ENCODE data around the gene CCDC102A.

Gene CCDC102A

DNA sequence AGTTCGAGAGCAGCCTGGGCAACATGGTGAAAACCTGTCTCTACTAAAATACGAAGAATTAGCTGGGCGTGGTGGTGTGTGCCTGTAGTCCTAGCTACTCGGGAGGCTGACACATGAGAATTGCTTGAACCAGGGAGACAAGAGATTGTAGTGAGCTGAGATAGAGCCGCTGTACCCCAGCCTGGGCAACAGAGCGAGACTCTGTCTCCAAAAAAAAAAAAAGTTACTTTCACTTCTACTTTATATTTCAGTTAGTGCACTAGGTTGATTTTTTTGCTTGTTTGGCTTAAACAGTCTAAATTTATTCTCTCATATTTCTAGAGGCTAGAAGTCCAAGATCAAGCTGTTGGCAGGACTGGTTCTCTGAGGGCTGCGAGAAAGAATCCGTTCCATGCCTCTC, 13.4 kb downstream of the CCDC102A start:
- DNase-seq (ENCODE audit: low read depth in 1 of 2, low spot score in 1 of 2) = no peak

DNA sequence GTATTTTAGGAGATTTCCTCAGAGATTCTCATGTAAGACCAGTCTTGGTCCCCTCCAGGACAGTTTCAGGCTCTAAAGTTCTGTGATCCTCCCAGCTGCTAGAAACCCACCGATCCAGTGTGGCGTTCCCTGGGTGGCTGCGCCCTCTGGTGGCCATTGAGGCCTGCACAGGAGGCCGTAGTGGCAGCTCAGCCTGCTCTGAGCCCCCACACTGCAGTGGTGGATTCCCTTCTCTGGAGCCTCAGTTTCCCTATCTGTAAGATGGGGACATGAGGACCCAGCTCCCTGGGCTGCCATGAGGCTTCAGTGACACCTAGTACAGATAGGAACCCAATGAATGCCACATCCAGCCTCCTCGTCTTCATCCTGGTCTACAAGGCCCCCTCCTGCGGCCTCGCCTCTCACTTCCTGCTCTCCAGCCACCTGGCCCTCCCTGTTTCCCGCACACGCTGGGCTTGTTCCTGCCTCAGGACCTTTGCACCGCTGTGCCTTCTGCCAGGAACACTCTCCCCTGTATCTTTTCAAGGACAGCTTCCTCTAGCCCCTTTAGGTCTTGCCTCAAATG, 16.5 kb downstream of the CCDC102A start:
- DNase-seq (ENCODE audit: low read depth in 1 of 2, low spot score in 1 of 2) = peak; percentile 68 to 77

DNA sequence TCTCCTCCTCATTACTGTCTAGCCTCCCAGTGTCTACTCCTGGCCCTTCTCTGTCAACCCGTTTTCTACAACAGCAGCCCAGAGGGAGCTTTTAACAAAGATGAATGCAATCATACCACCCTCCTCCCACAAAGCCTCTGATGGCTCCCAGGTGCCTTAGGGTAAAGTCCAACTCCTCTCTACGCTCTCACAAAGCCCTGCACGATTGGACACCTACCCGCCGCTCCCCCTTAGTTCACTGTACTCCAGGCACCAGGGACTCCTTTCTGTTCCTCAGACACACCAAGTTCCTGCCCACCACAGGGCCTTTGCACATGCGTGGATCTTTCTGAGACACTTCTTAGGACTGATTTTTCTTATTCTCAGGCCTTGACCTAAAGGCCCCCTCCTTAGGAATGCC, 17.4 kb downstream of the CCDC102A start:
- DNase-seq (ENCODE audit: low read depth in 1 of 2, low spot score in 1 of 2) = no peak

DNA sequence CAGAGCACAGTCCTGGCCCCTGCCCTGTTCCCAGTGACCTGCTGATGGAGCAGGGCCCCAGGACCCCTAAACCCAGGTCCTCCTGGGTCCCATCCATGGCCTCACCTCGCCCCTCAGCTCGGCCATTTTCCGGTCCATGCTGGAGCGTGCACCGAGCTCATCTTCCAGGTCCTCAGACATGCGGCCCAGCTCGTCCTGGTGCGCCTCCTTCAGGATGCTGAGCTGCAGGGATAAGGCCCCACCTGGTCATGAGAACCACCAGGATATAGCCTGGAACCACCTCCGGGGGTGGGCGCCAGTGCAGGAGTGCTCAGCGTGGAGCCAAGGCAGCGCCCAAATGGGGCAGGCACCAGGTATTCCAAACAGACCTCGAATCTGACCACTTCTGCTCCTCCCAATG, 17.9 kb downstream of the CCDC102A start:
- no peak for DNase-seq (ENCODE audit: low read depth in 1 of 2, low spot score in 1 of 2)

DNA sequence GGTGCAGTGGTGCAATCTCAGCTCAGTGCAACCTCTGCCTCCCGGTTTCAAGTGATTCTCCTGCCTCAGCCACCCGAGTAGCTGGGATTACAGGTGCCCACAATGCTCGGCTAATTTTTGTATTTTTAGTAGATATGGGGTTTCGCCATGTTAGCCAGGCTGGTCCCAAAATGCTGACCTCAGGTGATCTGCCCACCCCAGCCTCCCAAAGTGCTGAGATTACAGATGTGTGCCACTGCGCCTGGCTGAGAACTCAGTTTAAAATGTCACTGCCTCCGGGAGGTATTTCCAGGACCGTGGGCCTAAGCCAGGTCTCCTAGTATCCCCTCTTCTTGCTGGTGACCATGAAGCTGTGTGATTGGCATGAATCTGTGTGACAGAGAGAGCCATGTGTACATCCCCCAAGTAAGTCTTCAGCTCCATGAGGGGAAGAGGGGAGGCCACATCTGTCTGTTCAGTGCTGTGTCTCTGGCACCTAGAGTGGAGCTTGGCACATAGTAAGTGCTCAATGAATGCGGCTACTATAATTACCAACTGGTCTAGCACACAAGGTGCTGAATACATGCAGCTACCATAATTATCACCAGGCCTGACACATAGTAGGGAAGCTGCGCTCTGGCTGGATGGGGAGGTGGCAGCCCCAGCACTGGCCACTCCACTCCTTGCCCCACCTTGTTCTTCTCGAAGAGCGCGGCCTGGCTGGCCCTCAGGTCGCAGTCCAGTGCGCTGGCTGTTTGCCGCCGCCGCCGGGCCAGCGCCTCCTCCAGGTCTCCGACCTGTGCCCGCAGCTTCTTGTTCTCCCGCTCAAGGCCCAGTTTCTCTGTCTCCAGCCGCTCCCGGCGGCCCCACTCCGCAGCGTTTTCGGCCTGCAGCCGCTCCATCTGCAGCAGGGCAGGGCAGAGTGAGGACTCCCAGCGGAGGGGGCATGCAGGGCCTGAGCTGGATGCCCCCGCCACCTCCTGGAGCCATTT, 18.7 kb downstream of the CCDC102A start:
- DNase-seq (ENCODE audit: low read depth in 1 of 2, low spot score in 1 of 2) = no peak

DNA sequence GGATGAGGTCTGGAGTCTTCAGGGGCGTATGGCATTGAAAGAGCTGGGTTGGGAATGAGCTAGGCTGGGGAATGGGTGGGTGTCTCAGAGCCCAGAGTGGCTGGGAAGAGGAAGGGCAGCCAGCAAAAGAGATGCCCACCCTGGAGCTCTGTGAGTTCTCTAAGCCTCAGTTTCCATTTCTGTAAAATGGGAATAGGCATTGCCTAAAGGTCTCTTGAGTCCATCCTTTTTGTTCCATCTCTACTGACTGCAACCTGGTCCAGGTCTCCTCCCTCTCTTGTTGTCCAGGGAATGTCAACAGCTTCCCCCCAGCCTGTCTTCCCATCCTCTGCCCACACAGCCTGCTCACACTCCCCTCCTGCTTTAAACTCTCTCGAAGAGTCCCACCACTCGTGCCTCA, 19.6 kb downstream of the CCDC102A start:
- DNase-seq (ENCODE audit: low read depth in 1 of 2, low spot score in 1 of 2) = no peak

DNA sequence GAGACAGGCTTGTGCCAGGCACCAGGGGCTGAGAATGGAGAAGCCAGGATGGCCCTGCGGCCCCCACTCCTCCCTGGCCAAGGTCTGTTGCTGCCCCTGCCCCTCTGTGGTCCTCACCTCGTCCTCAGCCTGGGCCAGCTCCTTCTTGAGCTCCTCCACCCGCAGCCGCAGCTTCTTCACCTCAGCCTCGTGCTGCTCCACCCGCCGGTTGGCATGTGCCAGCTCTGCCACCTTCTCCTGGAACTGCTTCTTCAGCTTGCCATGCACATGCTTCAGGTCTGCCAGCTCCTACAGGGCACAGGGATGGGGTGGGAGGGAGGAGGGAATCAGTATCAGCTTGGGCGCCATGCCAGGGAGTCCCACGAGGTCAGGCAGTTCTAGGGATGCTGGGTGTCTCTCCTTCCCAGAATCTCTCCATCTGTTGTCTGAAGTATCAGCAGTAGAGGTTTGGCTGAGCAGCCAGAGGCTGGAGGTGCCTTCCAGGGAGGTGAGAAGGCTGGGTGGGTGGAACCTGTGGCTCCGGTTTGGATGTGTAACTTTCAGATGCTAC, 20.1 kb downstream of the CCDC102A start:
- DNase-seq (ENCODE audit: low read depth in 1 of 2, low spot score in 1 of 2) = no peak

DNA sequence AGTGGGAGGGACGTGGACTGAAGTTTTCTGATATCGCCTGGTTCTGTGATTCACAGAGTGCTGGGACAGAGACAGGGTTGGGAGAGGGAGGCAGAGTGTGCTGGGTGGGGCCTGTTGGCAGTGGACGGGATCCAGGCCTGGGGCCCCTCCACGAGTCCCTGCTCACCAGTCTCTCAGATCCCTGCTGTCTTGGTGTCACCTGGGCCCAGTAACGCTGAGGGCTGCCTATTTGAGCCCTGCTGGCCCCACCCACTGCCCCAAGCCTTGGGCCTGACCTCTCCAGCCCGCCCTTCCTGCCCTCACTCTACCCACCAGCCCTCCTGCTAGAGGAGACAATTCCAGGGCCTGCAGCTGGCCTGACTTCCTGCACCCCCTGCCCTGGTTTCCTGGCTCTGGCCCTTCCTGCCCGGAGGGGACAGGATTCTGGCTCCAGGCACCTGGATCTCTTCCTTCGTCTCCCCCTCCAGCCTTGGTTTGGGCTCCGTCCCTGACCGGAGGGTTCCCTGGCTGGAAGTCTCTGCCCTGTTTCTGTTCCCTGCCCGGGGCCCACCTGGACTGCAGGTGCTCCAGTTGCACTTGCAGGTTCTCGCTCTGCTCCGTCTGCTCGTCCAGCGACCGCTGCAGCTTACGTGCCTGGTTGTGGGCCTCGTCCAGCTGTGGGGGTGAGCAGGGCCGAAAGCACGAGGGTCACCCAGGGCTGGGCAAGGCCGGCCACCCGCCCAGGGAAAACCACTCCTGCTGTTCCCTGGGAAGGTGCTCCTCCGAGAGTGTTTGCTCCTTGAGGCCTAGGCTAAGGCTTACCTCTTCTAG, 21.4 kb downstream of the CCDC102A start:
- no peak for DNase-seq (ENCODE audit: low read depth in 1 of 2, low spot score in 1 of 2)

DNA sequence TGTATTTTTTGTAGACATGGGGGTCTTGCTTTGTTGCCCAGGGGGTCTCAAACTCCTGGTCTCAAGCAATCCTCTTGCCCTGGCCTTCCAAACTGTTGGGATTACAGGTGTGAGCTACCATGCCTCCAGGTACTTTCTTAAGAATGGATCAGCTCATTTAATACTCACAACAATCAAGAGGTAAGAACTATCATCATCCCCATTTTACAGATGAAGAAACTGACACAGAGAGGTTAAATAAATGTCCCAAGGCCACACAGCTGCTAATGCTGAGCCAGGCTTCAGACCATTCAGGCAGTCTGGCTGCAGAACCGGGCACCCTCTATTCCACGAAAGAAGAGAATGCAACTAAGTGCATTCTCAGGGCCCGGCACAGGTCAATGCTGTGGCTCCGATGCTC, 22.0 kb downstream of the CCDC102A start:
- no peak for DNase-seq (ENCODE audit: low read depth in 1 of 2, low spot score in 1 of 2)

DNA sequence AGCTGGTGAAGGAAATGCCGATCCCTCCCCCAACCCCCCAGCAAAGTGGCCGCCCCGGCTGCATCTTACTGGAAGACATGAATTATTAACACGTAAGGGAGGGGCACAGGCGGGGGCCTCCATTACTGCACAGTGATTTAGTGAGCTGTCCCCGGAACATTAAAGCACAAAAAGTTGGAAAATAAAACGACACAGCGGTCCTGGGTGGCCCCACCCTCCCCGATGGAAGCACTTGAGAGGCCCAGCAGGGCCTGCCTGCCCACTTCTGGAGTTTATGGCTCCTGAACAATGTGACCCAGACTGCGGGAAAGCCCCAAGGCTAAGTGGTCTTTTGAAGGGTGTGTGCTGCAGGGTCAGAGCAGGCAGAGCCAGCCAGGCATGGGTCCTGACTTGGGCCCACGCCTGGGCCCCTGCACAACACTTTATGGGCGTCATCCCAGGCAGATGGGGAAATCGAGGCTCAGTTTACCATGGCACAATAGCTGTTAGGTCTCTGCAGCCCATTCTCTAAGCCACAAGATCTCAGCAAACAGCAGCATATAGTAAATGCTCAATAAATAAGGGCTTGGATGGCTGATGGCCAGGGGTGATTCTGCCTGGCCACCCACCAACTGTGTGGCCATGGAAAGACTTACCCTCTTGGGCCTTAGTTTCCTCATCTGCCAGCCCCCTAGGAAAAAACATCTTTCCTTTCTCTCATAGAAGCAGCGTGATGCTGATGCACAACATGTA, 22.8 kb downstream of the CCDC102A start:
- no peak for DNase-seq (ENCODE audit: low read depth in 1 of 2, low spot score in 1 of 2)

DNA sequence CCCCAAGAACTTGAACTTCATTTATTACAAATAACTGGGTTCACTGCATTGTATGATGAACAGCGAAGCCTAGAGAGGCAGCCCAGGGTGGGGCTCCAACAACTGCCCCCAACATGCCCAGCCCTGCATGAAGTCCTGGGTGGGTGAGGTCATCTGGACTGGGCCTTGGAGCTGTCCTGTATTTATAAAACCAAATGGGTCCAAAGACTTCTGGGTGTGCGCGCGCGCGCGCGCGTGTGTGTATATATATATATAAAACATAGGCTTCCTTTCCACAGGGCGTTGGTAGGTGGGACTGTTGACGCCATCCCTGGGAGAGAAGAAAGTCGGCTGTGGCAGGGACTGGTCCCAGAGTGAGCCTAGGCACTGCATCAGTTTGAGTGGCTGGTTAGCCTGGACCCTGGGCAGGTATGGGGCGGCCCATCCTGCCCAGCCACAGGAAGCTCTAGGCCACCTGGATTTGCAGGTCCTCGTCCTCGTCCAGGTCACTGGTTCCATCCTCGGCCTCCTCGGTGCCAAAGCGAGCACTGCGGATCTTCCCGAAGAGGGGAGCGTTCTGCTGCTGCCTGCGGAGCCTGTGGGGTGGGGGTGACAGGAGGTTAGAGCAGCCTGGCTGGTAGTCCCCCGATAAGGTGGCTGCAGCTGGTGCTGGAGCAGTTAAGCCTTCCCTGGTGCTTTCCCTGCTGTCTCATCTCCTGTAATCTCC, 23.9 kb downstream of the CCDC102A start:
- DNase-seq (ENCODE audit: low read depth in 1 of 2, low spot score in 1 of 2) = no peak

DNA sequence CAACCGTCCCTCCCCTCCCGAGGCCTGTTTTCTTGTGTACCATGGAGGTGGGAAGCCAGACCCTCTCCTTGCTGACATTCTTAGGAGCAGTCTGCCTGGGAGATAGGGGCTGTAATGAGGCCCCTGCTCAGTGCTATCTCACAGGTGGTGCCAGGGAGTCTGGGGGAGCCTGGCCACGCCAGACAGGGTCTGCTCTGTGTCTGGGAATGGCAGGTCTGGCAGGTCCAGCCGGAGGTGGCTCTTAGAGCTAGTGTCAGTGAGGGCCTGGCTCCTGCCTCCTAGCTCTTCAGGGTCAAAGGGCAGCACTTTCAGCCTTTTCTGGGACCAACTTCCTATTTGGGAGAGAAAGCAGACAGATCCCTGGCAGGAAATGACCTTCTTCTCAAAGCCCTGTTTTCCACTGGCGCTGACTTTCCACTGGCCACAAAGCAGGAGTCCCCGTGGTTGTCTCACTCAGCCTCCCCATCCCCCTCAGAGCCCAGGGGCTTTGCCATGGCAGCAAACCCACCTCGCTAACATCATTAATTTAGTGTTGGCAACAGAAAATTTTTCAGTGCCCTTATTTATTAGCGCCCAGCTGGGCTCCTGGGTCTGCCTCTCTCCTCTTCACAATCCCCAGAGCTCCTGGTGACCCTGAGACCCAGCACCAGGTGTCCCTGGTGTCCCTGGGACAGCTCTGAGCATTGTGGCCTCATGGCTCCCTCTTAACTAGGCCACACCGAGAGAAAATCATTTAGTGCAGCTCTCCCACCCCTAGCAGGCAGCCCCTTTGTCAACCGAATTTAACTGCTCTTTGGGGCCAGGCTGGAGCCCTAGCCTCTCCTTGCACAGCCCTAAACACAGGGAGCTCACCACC, 26.1 kb downstream of the CCDC102A start:
- DNase-seq (ENCODE audit: low read depth in 1 of 2, low spot score in 1 of 2) = no peak

DNA sequence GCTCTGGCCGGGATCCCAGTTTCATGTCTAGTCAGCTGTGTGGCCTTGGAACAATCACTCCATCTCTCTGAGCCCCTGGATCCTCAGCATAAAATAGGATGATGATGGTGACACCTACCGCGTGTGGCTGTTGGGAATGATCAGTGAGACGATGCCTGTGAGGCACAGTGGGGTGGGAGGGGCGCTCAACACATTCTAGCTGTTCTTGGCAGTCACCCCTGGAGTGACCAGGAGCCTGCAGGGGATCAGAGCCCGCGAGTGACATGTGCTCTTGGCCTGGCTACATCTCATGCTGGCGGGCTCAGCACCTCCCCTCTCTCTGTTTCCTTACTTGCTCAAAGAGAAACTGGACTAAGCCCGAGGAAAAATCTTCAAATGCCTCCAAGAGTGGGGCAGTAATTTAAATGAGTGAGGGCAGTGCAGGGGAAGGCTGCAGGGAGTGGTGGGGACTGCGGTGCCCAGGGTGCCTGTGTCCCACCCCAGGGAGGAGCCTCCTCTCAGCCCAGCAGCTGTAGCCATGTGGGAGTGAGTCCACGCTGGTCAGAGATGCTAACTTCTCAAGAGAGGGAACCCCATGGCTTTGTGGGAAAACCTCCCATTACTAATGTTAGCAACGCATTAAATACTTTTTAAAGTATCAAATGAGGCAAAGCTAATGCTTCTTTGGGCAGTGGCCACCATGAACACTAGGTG, 27.0 kb downstream of the CCDC102A start:
- no peak for DNase-seq (ENCODE audit: low read depth in 1 of 2, low spot score in 1 of 2)

DNA sequence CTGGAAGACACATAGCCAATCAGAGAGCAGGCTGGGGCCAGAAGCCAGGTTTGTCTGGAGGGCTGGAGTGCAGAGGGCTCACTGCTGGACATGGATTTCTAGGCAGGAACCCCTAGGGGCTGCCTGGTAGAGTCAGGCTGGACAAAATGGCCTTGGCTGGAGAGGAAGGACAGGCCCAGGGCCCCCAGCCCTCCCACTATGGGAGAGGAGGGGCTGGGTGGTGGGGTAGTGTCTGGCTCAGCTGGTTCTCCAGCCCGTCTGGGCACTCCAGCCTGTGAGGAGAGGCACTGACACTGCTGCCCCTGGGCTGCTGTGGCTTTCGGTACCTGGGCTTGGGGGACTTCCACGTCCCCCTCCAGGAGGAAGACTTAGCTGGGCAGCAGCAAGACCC, 28.3 kb downstream of the CCDC102A start:
- DNase-seq (ENCODE audit: low read depth in 1 of 2, low spot score in 1 of 2) = no peak

DNA sequence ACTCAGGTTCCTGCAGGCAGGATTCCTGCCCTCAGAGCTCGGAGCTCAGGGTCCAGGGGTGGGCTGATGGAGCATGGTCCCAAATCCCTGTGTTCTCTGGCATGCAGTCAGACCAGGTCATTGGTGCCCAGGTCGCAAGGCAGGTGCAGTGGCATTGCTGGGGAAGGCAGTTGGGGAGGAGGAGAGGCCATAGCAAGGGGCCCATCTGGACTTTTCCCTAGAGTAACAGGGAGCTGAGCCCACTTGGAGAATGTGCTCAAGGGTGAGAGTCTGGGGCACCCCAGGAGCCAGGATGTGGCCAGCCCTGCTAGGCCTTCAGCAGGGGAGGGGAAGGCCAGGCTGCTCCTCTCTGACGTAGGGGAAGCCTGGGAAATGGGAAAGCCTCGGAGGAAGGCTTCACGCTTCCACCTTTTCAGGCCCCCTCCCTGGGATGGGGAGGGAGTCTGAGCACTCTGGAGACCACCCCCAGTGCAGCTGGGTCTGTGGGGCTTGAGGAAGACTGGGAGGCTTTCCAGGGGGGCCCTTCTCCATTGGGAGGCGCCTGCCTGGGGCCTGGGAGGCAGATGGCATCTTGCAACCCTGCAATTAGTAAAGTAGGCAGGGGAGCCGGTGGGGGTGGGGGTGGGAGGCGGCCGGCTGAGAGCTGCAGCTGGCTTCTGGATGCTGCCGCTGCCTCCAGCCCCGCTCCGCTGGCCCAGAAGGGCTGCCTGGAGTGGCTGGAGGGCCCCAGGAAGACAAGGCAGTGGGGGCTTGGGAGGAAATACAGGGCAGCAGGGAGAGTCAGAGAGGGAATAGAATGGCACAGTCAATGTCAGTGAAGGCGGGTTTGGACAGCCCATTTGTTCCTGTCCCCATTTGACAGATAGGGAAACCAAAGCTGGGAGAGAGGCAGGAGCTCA, 29.0 kb downstream of the CCDC102A start:
- no peak for DNase-seq (ENCODE audit: low read depth in 1 of 2, low spot score in 1 of 2)

DNA sequence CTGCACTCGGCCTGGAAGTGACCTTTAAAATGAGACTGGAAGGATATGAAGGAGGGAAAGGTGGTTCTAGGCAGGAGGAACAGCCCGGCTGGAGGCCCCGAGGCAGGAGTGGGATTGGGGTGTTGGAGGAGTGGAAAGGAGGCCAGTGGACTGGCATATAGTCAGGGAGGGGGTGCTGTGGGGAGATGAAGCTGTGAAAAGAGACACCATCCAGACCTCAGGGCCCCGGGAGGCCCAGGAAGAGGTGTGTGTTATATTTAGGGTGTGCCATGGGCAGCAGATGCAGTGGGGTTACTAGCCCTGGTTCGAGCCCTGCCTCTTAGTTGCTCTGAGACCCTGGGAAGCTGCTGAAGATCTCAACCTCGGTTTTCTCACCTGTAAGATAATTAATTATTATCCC, 31.2 kb downstream of the CCDC102A start:
- no peak for DNase-seq (ENCODE audit: low read depth in 1 of 2, low spot score in 1 of 2)

DNA sequence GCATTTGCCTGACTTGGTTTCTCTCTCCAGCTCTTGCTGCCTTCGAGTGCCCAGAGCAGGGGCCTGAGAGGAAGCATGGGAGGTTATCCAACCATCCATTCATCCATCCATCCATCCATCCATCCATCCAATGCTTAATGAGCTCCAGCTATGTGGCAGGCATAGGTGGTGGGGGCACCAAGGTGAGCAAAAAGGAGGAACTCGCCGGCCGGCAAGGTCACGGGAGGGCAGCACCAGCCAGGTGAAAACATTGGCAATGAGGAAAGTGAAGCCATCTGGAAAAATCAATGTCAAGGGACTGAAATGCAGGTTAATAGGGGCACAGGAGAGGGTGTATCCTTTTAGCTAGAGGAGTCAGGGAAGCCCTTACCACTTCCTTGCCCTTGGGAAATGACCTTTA, 31.9 kb downstream of the CCDC102A start:
- no peak for DNase-seq (ENCODE audit: low read depth in 1 of 2, low spot score in 1 of 2)

DNA sequence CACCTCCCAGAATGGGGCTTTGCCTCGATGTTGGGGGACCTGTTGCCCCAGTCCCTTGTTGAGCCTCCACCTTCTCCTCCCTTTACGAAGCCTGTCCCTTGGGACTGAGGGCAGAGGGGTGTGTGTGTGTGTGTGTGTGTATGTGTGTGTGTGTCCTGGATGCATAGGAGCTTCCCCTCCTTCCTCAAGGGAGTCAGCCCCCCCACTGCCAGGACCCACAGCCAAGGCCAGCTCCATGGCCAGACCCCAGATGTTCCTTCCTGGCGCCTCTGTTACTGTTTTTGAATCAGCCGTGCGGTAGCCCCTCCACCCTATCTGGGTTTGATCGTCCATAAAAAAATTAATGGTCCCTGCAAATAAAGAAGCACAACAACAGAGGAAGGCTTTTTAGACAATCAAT, 32.4 kb downstream of the CCDC102A start:
- no peak for DNase-seq (ENCODE audit: low read depth in 1 of 2, low spot score in 1 of 2)
